ENCODE measurements around the gene CCNB3.
"Not testable (repeated sequence)": the region's sequence is repeated elsewhere in the genome, so short reads cannot be mapped to it uniquely, and the experiment has no call there.

The CCNB3 gene

GRCh38 chrX:50204364-50204899, at the start of gene CCNB3:
Gene CCNB3 (plus strand): TSS chrX:50204765. CDS start chrX:50285164, 80,399 bp downstream.
- peak; percentile 39 to 55 for DNase-seq (ENCODE audit: low read depth in 2 of 2)

- no peak for DNase-seq (ENCODE audit: low read depth in 2 of 2)
Observed at GRCh38 chrX:50157545-50158135, 46.9 kb upstream of the CCNB3 start.

GRCh38 chrX:50158593-50158992, 46.0 kb upstream of the CCNB3 start:
- no peak for DNase-seq (ENCODE audit: low read depth in 2 of 2)

- DNase-seq (ENCODE audit: low read depth in 2 of 2) = no peak
Observed at GRCh38 chrX:50161127-50161526, 43.4 kb upstream of the CCNB3 start.

GRCh38 chrX:50165727-50166126, 38.8 kb upstream of the CCNB3 start:
- no peak for DNase-seq (ENCODE audit: low read depth in 2 of 2)

- DNase-seq (ENCODE audit: low read depth in 2 of 2) = no peak
Observed at GRCh38 chrX:50167366-50167765, 37.2 kb upstream of the CCNB3 start.

- no peak for DNase-seq (ENCODE audit: low read depth in 2 of 2)
Observed at GRCh38 chrX:50168241-50168687, 36.3 kb upstream of the CCNB3 start.

GRCh38 chrX:50169717-50170116, 34.8 kb upstream of the CCNB3 start:
- no peak for DNase-seq (ENCODE audit: low read depth in 2 of 2)

- DNase-seq (ENCODE audit: low read depth in 2 of 2) = no peak
Observed at GRCh38 chrX:50180073-50180940, 24.3 kb upstream of the CCNB3 start.

GRCh38 chrX:50183891-50184290, 20.7 kb upstream of the CCNB3 start:
- DNase-seq (ENCODE audit: low read depth in 2 of 2) = no peak

- no peak for DNase-seq (ENCODE audit: low read depth in 2 of 2)
Observed at GRCh38 chrX:50188859-50189600, 15.5 kb upstream of the CCNB3 start.

GRCh38 chrX:50198348-50198747, 6.2 kb upstream of the CCNB3 start:
- no peak for DNase-seq (ENCODE audit: low read depth in 2 of 2)

- no peak for DNase-seq (ENCODE audit: low read depth in 2 of 2)
Observed at GRCh38 chrX:50200907-50201306, 3.7 kb upstream of the CCNB3 start, which contains the start of gene AKAP4. Gene AKAP4 (minus strand): TSS chrX:50201007. CDS start chrX:50200889, 118 bp downstream.

GRCh38 chrX:50202539-50202938, 2.0 kb upstream of the CCNB3 start:
- DNase-seq (ENCODE audit: low read depth in 2 of 2) = no peak

GRCh38 chrX:50206753-50207152, 2.2 kb downstream of the CCNB3 start:
- DNase-seq (ENCODE audit: low read depth in 2 of 2) = no peak

- no peak for DNase-seq (ENCODE audit: low read depth in 2 of 2)
Observed at GRCh38 chrX:50211510-50211909, 6.9 kb downstream of the CCNB3 start.

- DNase-seq (ENCODE audit: low read depth in 2 of 2) = no peak
Observed at GRCh38 chrX:50281253-50281652, 76.7 kb downstream of the CCNB3 start.

GRCh38 chrX:50327235-50327634, 122.7 kb downstream of the CCNB3 start:
- DNase-seq (ENCODE audit: low read depth in 2 of 2) = no peak

GRCh38 chrX:50332668-50333067, 128.1 kb downstream of the CCNB3 start:
- not testable (repeated sequence) for DNase-seq (ENCODE audit: low read depth in 2 of 2)

GRCh38 chrX:50333308-50333707, 128.7 kb downstream of the CCNB3 start:
- no peak for DNase-seq (ENCODE audit: low read depth in 2 of 2)

- DNase-seq (ENCODE audit: low read depth in 2 of 2) = no peak
Observed at GRCh38 chrX:50343917-50344316, 139.4 kb downstream of the CCNB3 start.

- DNase-seq (ENCODE audit: low read depth in 2 of 2) = no peak
Observed at GRCh38 chrX:50372966-50373365, 168.4 kb downstream of the CCNB3 start.

Data from activated CD4-positive, alpha-beta T cell treated with anti-CD3 and anti-CD28 coated beads for 24 hours (primary cell).